Aorta (tissue), 5 donors: ENCODE results near the gene KIAA1217. TPM values are rescaled to one million over a fixed set of nuclear protein-coding genes. Genes with fewer than 3 reads are reported as not detected.

Experiments used
- ATAC-seq: fragments of 200-7000 bp; cut with Tn5 transposase; one replicate; pipeline ENCODE4 v1.9.1; 2022; ENCODE audit warnings: moderate library complexity; ENCODE audit not compliant: low FRiP score
- DNase-seq, 2 donors: peaks; one replicate each; pipeline ENCODE4 v3.0.0-alpha.2; 2020
- H3K27ac ChIP-seq, 2 donors: one replicate each; pipeline ENCODE4 v1.5.1; 2013; ENCODE audit warnings: low read length in 2 of 2, mild to moderate bottlenecking in 2 of 2, moderate library complexity in 2 of 2, control low read depth in 1 of 2, inconsistent platforms in 1 of 2, low read depth in 1 of 2
- H3K27me3 ChIP-seq, 2 donors: one replicate each; pipeline ENCODE4 v1.6.1; 2013; ENCODE audit warnings: control low read depth in 1 of 2, low read length in 1 of 2, mild to moderate bottlenecking in 1 of 2, moderate library complexity in 1 of 2; ENCODE audit not compliant: insufficient read depth in 2 of 2, control insufficient read depth in 1 of 2
- H3K36me3 ChIP-seq, 2 donors: one replicate each; pipeline ENCODE4 v1.6.1; 2013; ENCODE audit warnings: control low read depth in 1 of 2, low read length in 1 of 2, mild to moderate bottlenecking in 1 of 2; ENCODE audit not compliant: insufficient read depth in 2 of 2, control insufficient read depth in 1 of 2
- H3K4me1 ChIP-seq, 2 donors: one replicate each; pipeline ENCODE4 v1.6.1; 2013; ENCODE audit warnings: low read length in 2 of 2, control low read depth in 1 of 2, mild to moderate bottlenecking in 1 of 2, moderate library complexity in 1 of 2; ENCODE audit not compliant: insufficient read depth in 2 of 2, control insufficient read depth in 1 of 2
- H3K4me3 ChIP-seq, 2 donors: one replicate each; pipeline ENCODE4 v1.5.1; 2013; ENCODE audit warnings: low read length in 2 of 2, control low read depth in 1 of 2, mild to moderate bottlenecking in 1 of 2
- H3K9me3 ChIP-seq: one replicate; pipeline ENCODE4 v1.6.1; 2013; ENCODE audit warnings: mild to moderate bottlenecking, low read length; ENCODE audit not compliant: control insufficient read depth
- WGBS, 2 donors: extraction: QIAGEN DNeasy Blood & Tissue Kit; methylation state at CpG; one replicate each; pipeline ENCODE4 v1.1.7; 2013; 5-methylcytosine and 5-hydroxymethylcytosine counted together
- intact Hi-C, 2 donors: fragments of 100-400 bp; cut with DNase I; formaldehyde crosslinking; loops; one replicate each; pipeline versions ENCODE4 v1.14.2 to v1.15.0; 2022
- polyA plus RNA-seq, 2 donors: library from polyadenylated mRNA; stranded (reverse); fragments of 200-250 nt; gene quantifications; one replicate each; pipeline ENCODE4 v1.2.3, GENCODE V29; 2013
- total RNA-seq, 2 donors: library from RNA; stranded (reverse); fragmentation: NEBNext Ultra II Directional; extraction: Animal tissue kit (Norgen Biotek cat#: 25700); gene quantifications; one replicate each; pipeline ENCODE4 v1.2.1, GENCODE V29; 2021
- donor health status: healthy with polysubstance abuse.
- donor health status: Bipolar disorder and iron deficiency.
- donor health status: DM: no; HTN: no; CAD: no.
- donor health status: DM: no; HTN: no; CAD: no.
- donor health status: DM: yes; HTN: yes; CAD: no.

The KIAA1217 gene
- total and polyA plus RNA-seq, 4 donors: 2.5 to 18.3 (median 11.1) TPM

GRCh38 chr10:24505759-24506158 lies 296.8 kb downstream of the KIAA1217 start:
- H3K9me3 ChIP-seq: peaks cover 1% of the 10 kb centered on the region
- 65 to 78% methylated on average over 7 of the region's 7 CpGs for WGBS, 2 donors
- H3K27ac ChIP-seq: no peak overlapping the region
- H3K4me1 ChIP-seq: no peaks in the 10 kb centered on the region
- ATAC-seq (no peak), DNase-seq (no peak)
- no peak overlapping the region for H3K4me3 ChIP-seq
- H3K36me3 ChIP-seq: no peaks in the 10 kb centered on the region
- intact Hi-C loops: loop anchor here (10.0 kb wide), 2 partner anchors 91 to 141 kb away; no protein-coding TSS in a partner anchor
- no peaks in the 10 kb centered on the region for H3K27me3 ChIP-seq

- H3K27me3 ChIP-seq: no peaks in the 10 kb centered on the region
- H3K9me3 ChIP-seq: no peaks in the 10 kb centered on the region
- H3K36me3 ChIP-seq: peaks cover 0 to 2% of the 10 kb centered on the region in 2 donors
- no peak overlapping the region for H3K27ac ChIP-seq
- intact Hi-C loops: loop anchor here in 1 of 2 donors (10.0 kb wide), 2 partner anchors 148 to 318 kb away; no protein-coding TSS in a partner anchor
- DNase-seq (no peak), ATAC-seq (no peak)
- 77 to 78% methylated on average over 9 of the region's 9 CpGs for WGBS, 2 donors
- H3K4me3 ChIP-seq: no peak overlapping the region
- H3K4me1 ChIP-seq: no peaks in the 10 kb centered on the region
Observed at GRCh38 chr10:24513155-24513554, 304.2 kb downstream of the KIAA1217 start.

- WGBS, 2 donors: 94% methylated on average over 2 of the region's 2 CpGs
- no peaks in the 10 kb centered on the region for H3K9me3 ChIP-seq
- H3K4me1 ChIP-seq: peaks cover 0 to 3% of the 10 kb centered on the region in 2 donors
- H3K27me3 ChIP-seq: no peaks in the 10 kb centered on the region
- DNase-seq: no peak
- intact Hi-C loops: loop anchor here in 1 of 2 donors (10.0 kb wide), 2 partner anchors 151 to 321 kb away; no protein-coding TSS in a partner anchor
- ATAC-seq: no peak
- H3K27ac ChIP-seq: no peak overlapping the region
- peaks cover 0 to 4% of the 10 kb centered on the region in 2 donors for H3K36me3 ChIP-seq
- no peak overlapping the region for H3K4me3 ChIP-seq
Observed at GRCh38 chr10:24515481-24515880, 306.5 kb downstream of the KIAA1217 start.

GRCh38 chr10:24518411-24518810 lies 309.5 kb downstream of the KIAA1217 start:
- peaks cover 0 to 3% of the 10 kb centered on the region in 2 donors for H3K4me1 ChIP-seq
- H3K27ac ChIP-seq: no peak overlapping the region
- H3K36me3 ChIP-seq: peaks cover 0 to 2% of the 10 kb centered on the region in 2 donors
- intact Hi-C loops: loop anchor here (2.0 to 10.0 kb wide), 3 partner anchors 154 to 524 kb away; no protein-coding TSS in a partner anchor
- H3K27me3 ChIP-seq: no peaks in the 10 kb centered on the region
- H3K4me3 ChIP-seq: no peak overlapping the region
- ATAC-seq (no peak), DNase-seq (no peak)
- H3K9me3 ChIP-seq: no peaks in the 10 kb centered on the region
- WGBS, 2 donors: 70 to 75% methylated on average over 7 of the region's 7 CpGs

GRCh38 chr10:24518981-24519597 lies 310.2 kb downstream of the KIAA1217 start:
- ATAC-seq (peak; percentile 76), DNase-seq (peak in 1 of 2 donors; percentile 53)
- H3K36me3 ChIP-seq: peaks cover 0 to 2% of the 10 kb centered on the region in 2 donors
- H3K4me3 ChIP-seq: no peak overlapping the region
- WGBS, 2 donors: 6 to 7% methylated on average over 15 of the region's 15 CpGs
- H3K27me3 ChIP-seq: no peaks in the 10 kb centered on the region
- H3K27ac ChIP-seq: no peak overlapping the region
- H3K4me1 ChIP-seq: peaks cover 0 to 3% of the 10 kb centered on the region in 2 donors
- H3K9me3 ChIP-seq: no peaks in the 10 kb centered on the region
- intact Hi-C loops: loop anchor here (2.0 to 10.0 kb wide), 3 partner anchors 154 to 524 kb away; no protein-coding TSS in a partner anchor

- intact Hi-C loops: loop anchor here (2.0 to 10.0 kb wide), 3 partner anchors 155 to 525 kb away; no protein-coding TSS in a partner anchor
- DNase-seq: no peak
- Histone ChIP-seq H3K27ac (no peak overlapping the region), H3K27me3 (no peaks in the 10 kb centered on the region), H3K4me1 (peaks cover 0 to 3% of the 10 kb centered on the region in 2 donors), H3K36me3 (peaks cover 0 to 2% of the 10 kb centered on the region in 2 donors), H3K4me3 (no peak overlapping the region), H3K9me3 (no peaks in the 10 kb centered on the region)
- 79 to 82% methylated on average over 14 of the region's 14 CpGs for WGBS, 2 donors
- no peak for ATAC-seq
Observed at GRCh38 chr10:24519950-24520349, 311.0 kb downstream of the KIAA1217 start.

GRCh38 chr10:24524314-24524713 lies 315.4 kb downstream of the KIAA1217 start:
- intact Hi-C loops: no loop called here
- Histone ChIP-seq H3K4me3 (no peak overlapping the region), H3K9me3 (no peaks in the 10 kb centered on the region), H3K27me3 (no peaks in the 10 kb centered on the region), H3K4me1 (no peaks in the 10 kb centered on the region), H3K36me3 (peaks cover 0 to 2% of the 10 kb centered on the region in 2 donors), H3K27ac (no peak overlapping the region)
- ATAC-seq: peak; percentile 12
- 92 to 96% methylated on average over 14 to 17 of the region's 17 CpGs for WGBS, 2 donors
- DNase-seq: no peak

GRCh38 chr10:24526085-24526649 lies 317.2 kb downstream of the KIAA1217 start:
- ATAC-seq (no peak), DNase-seq (no peak)
- Histone ChIP-seq H3K4me1 (no peaks in the 10 kb centered on the region), H3K27ac (no peak overlapping the region), H3K27me3 (no peaks in the 10 kb centered on the region), H3K4me3 (no peak overlapping the region), H3K36me3 (no peaks in the 10 kb centered on the region), H3K9me3 (no peaks in the 10 kb centered on the region)
- intact Hi-C loops: no loop called here
- 89 to 90% methylated on average over 13 of the region's 13 CpGs for WGBS, 2 donors
